HepG2 (cell line): ENCODE results near the gene DNAJC11. TPM values are rescaled to one million over a fixed set of nuclear protein-coding genes. Genes with fewer than 3 reads are reported as not detected.

ENCODE experiments used
- ATAC-seq: fragments of 200-7000 bp; cut with Tn5 transposase; 3 replicates; pipeline ENCODE4 v1.9.1; 2020; ENCODE audit warnings: mild to moderate bottlenecking, moderate library complexity
- BruUV-seq: library from RNA; stranded (reverse); fragments of 400-500 nt; replicated peaks from 2 replicates; lab custom pipeline; 2021; lab: Mats Ljungman, UMichigan
- CTCF ChIA-PET: fragments of 300-600 bp; formaldehyde crosslinking; extraction: SDS; loops from one replicate; lab custom pipeline; 2021; ENCODE audit warnings: low total read pairs, inconsistent platforms, low intra/inter-chr PET ratio; lab: Yijun Ruan, JAX
- POLR2A ChIA-PET: fragments of 350-600 bp; sonication (Branson Sonifier 250); formaldehyde crosslinking; loops from one replicate; lab custom pipeline; 2020; ENCODE audit warnings: antibody characterized with exemption, inconsistent platforms; lab: Yijun Ruan, JAX
- DNase-seq: peaks from one replicate; pipeline ENCODE4 v3.0.0-alpha.2; 2015; ENCODE audit warnings: low spot score
- FAIRE-seq: peaks from 3 replicates; lab custom pipeline; 2011; peaks lifted over from hg19 to GRCh38; lab: Jason Lieb, UNC
- H2AFZ ChIP-seq: one replicate; pipeline ENCODE4 v1.6.1; 2011; ENCODE audit warnings: low read length, inconsistent platforms
- H3K27ac ChIP-seq: fragments of 300-600 bp; 3 replicates; pipeline ENCODE4 v1.8.0; 2011; ENCODE audit warnings: mixed run types, mild to moderate bottlenecking, mixed read lengths, low read length, inconsistent platforms; ENCODE audit not compliant: insufficient read depth; ENCODE audit errors: extremely low read length
- H3K27me3 ChIP-seq, 2 experiments: fragments of 200-600 bp in 1 of 2; 2 replicates in 1 of 2; 3 replicates in 1 of 2; pipeline versions ENCODE4 v1.6.0 to v1.8.0; 2011; ENCODE audit warnings: low read length in 2 of 2, mild to moderate bottlenecking in 2 of 2, moderate library complexity in 2 of 2, inconsistent platforms in 1 of 2; ENCODE audit not compliant: insufficient read depth in 2 of 2, control insufficient read depth in 1 of 2
- H3K36me3 ChIP-seq, 2 experiments: fragments of 200-600 bp in 1 of 2; replicated peaks in 1 of 2; 2 replicates in 1 of 2; 3 replicates in 1 of 2; pipeline versions ENCODE4 v1.5.1 to v1.8.0; 2011; ENCODE audit warnings: low read length in 2 of 2, inconsistent platforms in 1 of 2; ENCODE audit not compliant: insufficient read depth in 2 of 2, control insufficient read depth in 1 of 2
- H3K4me1 ChIP-seq: 2 replicates; pipeline ENCODE4 v1.5.1; 2012; ENCODE audit warnings: low read length, inconsistent platforms; ENCODE audit not compliant: insufficient read depth
- H3K4me2 ChIP-seq: 2 replicates; pipeline ENCODE4 v1.6.0; 2011; ENCODE audit warnings: low read depth, low read length, inconsistent platforms
- H3K4me3 ChIP-seq, 3 experiments: fragments of 200-600 bp in 1 of 3; sonication (generic), shearing (Covaris generic) in 1 of 3; replicated peaks in 1 of 3; 2 replicates each; pipeline ENCODE4 v1.5.1; 2011 to 2016; ENCODE audit warnings: low read length in 3 of 3, inconsistent platforms in 2 of 3, low read depth in 2 of 3, mild to moderate bottlenecking in 2 of 3, control low read depth in 1 of 3, mixed read lengths in 1 of 3; ENCODE audit not compliant: insufficient read depth in 1 of 3
- H3K79me2 ChIP-seq: one replicate; pipeline ENCODE4 v1.6.1; 2011; ENCODE audit warnings: low read length, inconsistent platforms; ENCODE audit not compliant: insufficient read depth
- H3K9ac ChIP-seq: 2 replicates; pipeline ENCODE4 v1.6.0; 2011; ENCODE audit warnings: mild to moderate bottlenecking, low read depth, low read length, inconsistent platforms; ENCODE audit not compliant: insufficient read depth
- H3K9me3 ChIP-seq: 2 replicates; pipeline ENCODE4 v1.5.1; 2012; ENCODE audit warnings: mild to moderate bottlenecking, low read length
- H4K20me1 ChIP-seq: 2 replicates; pipeline ENCODE4 v1.6.0; 2011; ENCODE audit warnings: inconsistent platforms, mild to moderate bottlenecking, low read length, moderate library complexity; ENCODE audit not compliant: insufficient read depth
- ATAD3A ChIP-seq: sonication (generic); formaldehyde crosslinking; IDR thresholded peaks from 2 replicates; pipeline ENCODE4 v1.4.0; 2020; ENCODE audit warnings: missing genetic modification reagents
- DPF2 ChIP-seq: sonication (generic); formaldehyde crosslinking; IDR thresholded peaks from 2 replicates; pipeline ENCODE4 v1.4.0; 2020; ENCODE audit warnings: mild to moderate bottlenecking, low read depth, missing genetic modification reagents, borderline replicate concordance
- HDAC2 ChIP-seq: sonication (generic); formaldehyde crosslinking; IDR thresholded peaks from 2 replicates; pipeline ENCODE4 v1.4.0; 2020; ENCODE audit warnings: missing genetic modification reagents
- HNRNPUL1 ChIP-seq: fragments of 200-400 bp; formaldehyde crosslinking; IDR thresholded peaks from 2 replicates; pipeline ENCODE4 v1.6.1; 2017; ENCODE audit warnings: low read depth, mild to moderate bottlenecking, low read length, moderate library complexity
- MTERF4 ChIP-seq: sonication (generic); formaldehyde crosslinking; IDR thresholded peaks from 2 replicates; pipeline ENCODE4 v1.8.0; 2023; ENCODE audit warnings: mild to moderate bottlenecking, missing genetic modification reagents
- POLR2AphosphoS5 ChIP-seq: IDR thresholded peaks from 2 replicates; pipeline ENCODE4 v1.6.1; 2012; ENCODE audit warnings: low read depth, low read length
- RAD21 ChIP-seq: fragments of 450-650 bp; formaldehyde crosslinking; IDR thresholded peaks from 2 replicates; pipeline ENCODE4 v1.5.0; 2020; ENCODE audit warnings: mild to moderate bottlenecking
- RORA ChIP-seq: sonication (generic); formaldehyde crosslinking; IDR thresholded peaks from 2 replicates; pipeline ENCODE4 v1.5.0; 2020; ENCODE audit warnings: mild to moderate bottlenecking, missing genetic modification reagents, moderate library complexity
- SRSF1 ChIP-seq: fragments of 200-400 bp; formaldehyde crosslinking; optimal IDR thresholded peaks from 2 replicates; pipeline ENCODE3; 2017; ENCODE audit warnings: mild to moderate bottlenecking, low read depth, low read length, moderate library complexity
- TCF7L2 ChIP-seq: IDR thresholded peaks from 2 replicates; pipeline ENCODE4 v1.6.1; 2011; ENCODE audit warnings: mild to moderate bottlenecking, low read depth, low read length, moderate library complexity
- THAP11 ChIP-seq: IDR thresholded peaks from 2 replicates; pipeline ENCODE4 v1.6.1; 2016; ENCODE audit warnings: missing biosample characterization, missing genetic modification reagents
- XRCC5 ChIP-seq: fragments of 200-400 bp; formaldehyde crosslinking; optimal IDR thresholded peaks from 2 replicates; pipeline ENCODE3; 2017; ENCODE audit warnings: mild to moderate bottlenecking, low read length
- ZBTB42 ChIP-seq: sonication (generic); formaldehyde crosslinking; IDR thresholded peaks from 2 replicates; pipeline ENCODE4 v1.5.0; 2020; ENCODE audit warnings: mild to moderate bottlenecking, missing genetic modification reagents
- ZBTB8A ChIP-seq: sonication (generic); formaldehyde crosslinking; IDR thresholded peaks from 2 replicates; pipeline ENCODE4 v1.4.0; 2020; ENCODE audit warnings: mild to moderate bottlenecking, low read depth, missing genetic modification reagents, borderline replicate concordance
- ZFP90 ChIP-seq: sonication (generic); formaldehyde crosslinking; IDR thresholded peaks from 2 replicates; pipeline ENCODE4 v1.8.0; 2022; ENCODE audit warnings: missing genetic modification reagents, mild to moderate bottlenecking, inconsistent platforms, borderline replicate concordance
- ZNF3 ChIP-seq: IDR thresholded peaks from 2 replicates; pipeline ENCODE4 v1.7.0; 2017; ENCODE audit warnings: inconsistent platforms
- ZNF350 ChIP-seq: sonication (generic); formaldehyde crosslinking; IDR thresholded peaks from 2 replicates; pipeline ENCODE4 v1.4.0; 2020; ENCODE audit warnings: mild to moderate bottlenecking, low read depth, missing genetic modification reagents, borderline replicate concordance
- ZNF510 ChIP-seq: sonication (generic); formaldehyde crosslinking; IDR thresholded peaks from 2 replicates; pipeline ENCODE4 v1.4.0; 2020; ENCODE audit warnings: low read depth, mild to moderate bottlenecking, missing genetic modification reagents
- ZNF567 ChIP-seq: sonication (generic); formaldehyde crosslinking; IDR thresholded peaks from 2 replicates; pipeline ENCODE4 v1.8.1; 2023; ENCODE audit warnings: mild to moderate bottlenecking, missing genetic modification reagents, borderline replicate concordance
- WGBS: methylation state at CpG from one replicate; pipeline ENCODE4 v1.1.6; 2017; ENCODE audit warnings: low lambda C conversion rate; 5-methylcytosine and 5-hydroxymethylcytosine counted together
- in situ Hi-C: cut with HindIII; loops from 2 replicates; pipeline ENCODE4 v1.10.0; 2017; ENCODE audit warnings: low pct_unique_long_range_greater_than_20kb; ENCODE audit not compliant: extremely low pct_ligation_motif_present
- intact Hi-C: fragments of 100-400 bp; cut with micrococcal nuclease; formaldehyde crosslinking; loops from one replicate; pipeline ENCODE4 v1.10.0; 2022; ENCODE audit not compliant: unreplicated experiment
- polyA plus RNA-seq, 8 experiments: library from polyadenylated mRNA; depleted of rRNA in 3 of 8; stranded (reverse) in 7 of 8; unstranded in 1 of 8; fragments of >200 nt; fragmentation: Illumina TruSeq in 4 of 8; extraction: Trizol in 4 of 8; gene quantifications; 2 replicates each; pipeline versions ENCODE4 v1.2.1 to v1.2.3, GENCODE V29; 2011 to 2016; ENCODE audit warnings: low read depth in 4 of 8, missing spikeins in 1 of 8, mixed read lengths in 1 of 8; ENCODE audit not compliant: insufficient read depth in 1 of 8
- total RNA-seq, 5 experiments: library from RNA; depleted of rRNA; stranded (reverse); fragments of >200 nt; fragmentation: Illumina TruSeq; extraction: Trizol; gene quantifications; 2 replicates each; pipeline ENCODE4 v1.2.3, GENCODE V29; 2016; ENCODE audit warnings: low read depth in 1 of 5
- TF ChIP-seq, protein P1 (sequence below): sonication (generic); formaldehyde crosslinking; IDR thresholded peaks from 2 replicates; pipeline ENCODE4 v1.4.0; 2020; ENCODE audit warnings: missing genetic modification reagents
- TF ChIP-seq, protein P2 (sequence below): sonication (generic); formaldehyde crosslinking; IDR thresholded peaks from 2 replicates; pipeline ENCODE4 v1.8.0; 2022; ENCODE audit warnings: missing genetic modification reagents, mild to moderate bottlenecking, borderline replicate concordance

The DNAJC11 gene
- total and polyA plus RNA-seq, 2 of the 13 experiments (the other 11 are each of a cell fraction or from before 2014, with no cell fraction given) = 25.1 to 47.6 TPM

- peak; percentile 37; the same call in 1 of the 2 replicates for TF ChIP-seq THAP11
- TF ChIP-seq ZNF350 = peak; percentile 31; the same call in 1 of the 2 replicates
- no peak for TF ChIP-seq DPF2
These were observed 100.3 kb downstream of the DNAJC11 start (continued) for GRCh38 chr1:6601049-6601922.

GRCh38 chr1:6600410-6601048 lies 101.1 kb downstream of the DNAJC11 start:
- WGBS = 24% methylated on average over 8 of the region's 10 CpGs
- no peak for TF ChIP-seq HNRNPUL1
- no peak for TF ChIP-seq MTERF4 (CRISPR knock-in tag)
- TF ChIP-seq ZNF567 (CRISPR knock-in tag) = no peak
- TF ChIP-seq ZNF510 (CRISPR knock-in tag) = no peak
- no peak for TF ChIP-seq XRCC5
- no peak for TF ChIP-seq ZBTB42 (CRISPR knock-in tag)
- TF ChIP-seq, protein P1, sequence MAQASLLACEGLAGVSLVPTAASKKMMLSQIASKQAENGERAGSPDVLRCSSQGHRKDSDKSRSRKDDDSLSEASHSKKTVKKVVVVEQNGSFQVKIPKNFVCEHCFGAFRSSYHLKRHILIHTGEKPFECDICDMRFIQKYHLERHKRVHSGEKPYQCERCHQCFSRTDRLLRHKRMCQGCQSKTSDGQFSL (CRISPR knock-in tag) = no peak
- TF ChIP-seq ZFP90 (CRISPR knock-in tag) = 0 out of 2 replicates have a peak, but pooled peaks have one; percentile 15
- peak; percentile 10; the same call in 1 of the 2 replicates for TF ChIP-seq RAD21 (CRISPR knock-in tag)
- TF ChIP-seq POLR2AphosphoS5 = no peak
- TF ChIP-seq HDAC2 = no peak
- no peak for TF ChIP-seq ZNF3 (CRISPR knock-in tag)
- TF ChIP-seq RORA = no peak
- no peak for TF ChIP-seq TCF7L2
- no peak for TF ChIP-seq SRSF1
- no peak for TF ChIP-seq ZBTB8A (CRISPR knock-in tag)
- TF ChIP-seq ATAD3A (CRISPR knock-in tag) = no peak
- TF ChIP-seq, protein P2, sequence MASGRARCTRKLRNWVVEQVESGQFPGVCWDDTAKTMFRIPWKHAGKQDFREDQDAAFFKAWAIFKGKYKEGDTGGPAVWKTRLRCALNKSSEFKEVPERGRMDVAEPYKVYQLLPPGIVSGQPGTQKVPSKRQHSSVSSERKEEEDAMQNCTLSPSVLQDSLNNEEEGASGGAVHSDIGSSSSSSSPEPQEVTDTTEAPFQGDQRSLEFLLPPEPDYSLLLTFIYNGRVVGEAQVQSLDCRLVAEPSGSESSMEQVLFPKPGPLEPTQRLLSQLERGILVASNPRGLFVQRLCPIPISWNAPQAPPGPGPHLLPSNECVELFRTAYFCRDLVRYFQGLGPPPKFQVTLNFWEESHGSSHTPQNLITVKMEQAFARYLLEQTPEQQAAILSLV (CRISPR knock-in tag) = 0 out of 2 replicates have a peak, but pooled peaks have one; percentile 45

More at GRCh38 chr1:6600410-6601048, 101.1 kb downstream of the DNAJC11 start:
- POLR2A ChIA-PET = interaction anchor here (1.3 to 7.1 kb wide), 8 partner anchors 9 to 110 kb away, joined by 4 to 113 read pairs (median 6); partner anchors contain the start of genes NOL9, PHF13, PLEKHG5 and TAS1R1
- H3K27ac ChIP-seq = peak overlapping the region; percentile 100
- no peak overlapping the region for H2AFZ ChIP-seq
- ATAC-seq (no peak), FAIRE-seq (no peak), DNase-seq (no peak)
- peaks cover 52% of the 10 kb centered on the region for H3K4me1 ChIP-seq
- in situ Hi-C loops = no loop called here
- peak overlapping the region; percentile 97 for H3K4me2 ChIP-seq
- H3K4me3 ChIP-seq = peak overlapping the region; percentile 77 to 93 (median 92)
- TSS peak; percentile 39 for BruUV-seq
- H3K27me3 ChIP-seq = no peaks in the 10 kb centered on the region; a peak in 1 of 5 replicates
- CTCF ChIA-PET = no interaction called here
- peaks cover 22 to 39% of the 10 kb centered on the region in 2 experiments for H3K36me3 ChIP-seq
- intact Hi-C loops = loop anchor here (2.0 kb wide), 1 partner anchor 22 kb away; the partner anchor contains the start of gene ZBTB48
- H4K20me1 ChIP-seq = peaks cover 51% of the 10 kb centered on the region
- H3K9ac ChIP-seq = peak overlapping the region; percentile 87
- peaks cover 56% of the 10 kb centered on the region for H3K79me2 ChIP-seq
- no peaks in the 10 kb centered on the region for H3K9me3 ChIP-seq
